CD14-positive monocyte (primary cell): ENCODE data around the gene ASTN2. TPM values are rescaled to one million over a fixed set of nuclear protein-coding genes. Genes with fewer than 3 reads are reported as not detected.

Experiments
- DNase-seq, 3 donors: peaks; one replicate each; pipeline ENCODE4 v3.0.0-alpha.2; 2011 to 2022
- H2AFZ ChIP-seq: 2 replicates; pipeline ENCODE4 v1.6.0; 2012; ENCODE audit warnings: mild to moderate bottlenecking, low read depth, low read length, inconsistent platforms; ENCODE audit not compliant: insufficient read depth, poor library complexity, severe bottlenecking
- H3K27ac ChIP-seq, 2 donors: 1 replicate in 1 of 2; 2 replicates in 1 of 2; pipeline ENCODE4 v1.5.1; 2012 to 2013; ENCODE audit warnings: low read length in 2 of 2, control low read depth in 1 of 2, inconsistent platforms in 1 of 2, low read depth in 1 of 2, mild to moderate bottlenecking in 1 of 2
- H3K27me3 ChIP-seq, 2 donors: one replicate each; pipeline versions ENCODE4 v1.6.0 to v1.6.1; 2011 to 2013; ENCODE audit warnings: low read length in 2 of 2; ENCODE audit not compliant: control insufficient read depth in 2 of 2, insufficient read depth in 2 of 2
- H3K36me3 ChIP-seq, 2 donors: replicated peaks in 1 of 2; 1 replicate in 1 of 2; 2 replicates in 1 of 2; pipeline versions ENCODE4 v1.5.1 to v1.6.1; 2012 to 2013; ENCODE audit warnings: low read length in 2 of 2, control low read depth in 1 of 2, inconsistent platforms in 1 of 2, mild to moderate bottlenecking in 1 of 2; ENCODE audit not compliant: insufficient read depth in 2 of 2, control insufficient read depth in 1 of 2
- H3K4me1 ChIP-seq, 2 donors: 1 replicate in 1 of 2; 2 replicates in 1 of 2; pipeline versions ENCODE4 v1.5.1 to v1.6.1; 2012 to 2013; ENCODE audit warnings: low read length in 2 of 2, control low read depth in 1 of 2, inconsistent platforms in 1 of 2, mild to moderate bottlenecking in 1 of 2, moderate library complexity in 1 of 2; ENCODE audit not compliant: insufficient read depth in 2 of 2, control insufficient read depth in 1 of 2
- H3K4me2 ChIP-seq: replicated peaks from 2 replicates; pipeline ENCODE3; 2012; ENCODE audit warnings: low read length, moderate library complexity, mild to moderate bottlenecking; ENCODE audit not compliant: poor library complexity, severe bottlenecking; ENCODE audit errors: extremely low read depth
- H3K4me3 ChIP-seq, 3 experiments: fragments of 200-600 bp in 1 of 3; sonication (generic) in 1 of 3; replicated peaks in 1 of 3; 1 replicate in 2 of 3; 2 replicates in 1 of 3; pipeline ENCODE4 v1.5.1; 2011 to 2013; ENCODE audit warnings: low read length in 3 of 3, mild to moderate bottlenecking in 3 of 3, control low read depth in 2 of 3, low read depth in 2 of 3, inconsistent platforms in 1 of 3, moderate library complexity in 1 of 3
- H3K79me2 ChIP-seq: 2 replicates; pipeline ENCODE4 v1.6.0; 2012; ENCODE audit warnings: mild to moderate bottlenecking, control low read depth, inconsistent platforms, low read length, moderate library complexity; ENCODE audit not compliant: insufficient read depth
- H3K9ac ChIP-seq: 2 replicates; pipeline ENCODE4 v1.6.0; 2017; ENCODE audit warnings: low read length, mild to moderate bottlenecking; ENCODE audit not compliant: insufficient read depth, poor library complexity, severe bottlenecking
- H3K9me3 ChIP-seq, 2 donors: replicated peaks in 1 of 2; 1 replicate in 1 of 2; 2 replicates in 1 of 2; pipeline versions ENCODE4 v1.5.1 to v1.6.1; 2012 to 2013; ENCODE audit warnings: low read length in 2 of 2, control low read depth in 1 of 2; ENCODE audit not compliant: control insufficient read depth in 1 of 2, insufficient read depth in 1 of 2
- H4K20me1 ChIP-seq: 2 replicates; pipeline ENCODE4 v1.6.0; 2012; ENCODE audit warnings: mild to moderate bottlenecking, low read length, control low read depth, moderate library complexity; ENCODE audit not compliant: insufficient read depth
- H3K27ac Mint-ChIP-seq, 7 donors: one replicate each; pipeline ENCODE4 v1.8.0; 2020; ENCODE audit warnings: mild to moderate bottlenecking in 7 of 7, mixed read lengths in 7 of 7, moderate library complexity in 6 of 7, inconsistent platforms in 2 of 7
- H3K27me3 Mint-ChIP-seq, 3 donors: one replicate each; pipeline ENCODE4 v1.8.0; 2021 to 2022; ENCODE audit warnings: low read depth in 3 of 3, mild to moderate bottlenecking in 3 of 3, mixed read lengths in 3 of 3, moderate library complexity in 3 of 3, inconsistent platforms in 1 of 3
- H3K36me3 Mint-ChIP-seq, 2 donors: one replicate each; pipeline ENCODE4 v1.8.0; 2020; ENCODE audit warnings: mixed read lengths in 2 of 2, inconsistent platforms in 1 of 2, mild to moderate bottlenecking in 1 of 2
- H3K4me1 Mint-ChIP-seq: one replicate; pipeline ENCODE4 v1.8.0; 2020; ENCODE audit warnings: mild to moderate bottlenecking, mixed read lengths
- H3K4me3 Mint-ChIP-seq, 2 donors: one replicate each; pipeline ENCODE4 v1.8.0; 2020; ENCODE audit warnings: mild to moderate bottlenecking in 2 of 2, mixed read lengths in 2 of 2, moderate library complexity in 1 of 2
- H3K9me3 Mint-ChIP-seq, 7 donors: one replicate each; pipeline ENCODE4 v1.8.0; 2020 to 2022; ENCODE audit warnings: mixed read lengths in 7 of 7, mild to moderate bottlenecking in 6 of 7, moderate library complexity in 6 of 7, inconsistent platforms in 2 of 7
- CTCF ChIP-seq: fragments of 200-600 bp; IDR thresholded peaks from one replicate; pipeline ENCODE4 v1.8.0; 2022; ENCODE audit warnings: antibody characterized with exemption, mild to moderate bottlenecking
- WGBS: methylation state at CpG from one replicate; pipeline ENCODE4 v1.1.5; 2013; ENCODE audit warnings: missing lambda C conversion rate; ENCODE audit not compliant: insufficient coverage; 5-methylcytosine and 5-hydroxymethylcytosine counted together
- intact Hi-C, 2 donors: fragments of 100-400 bp; cut with micrococcal nuclease; formaldehyde crosslinking; loops; one replicate each; pipeline versions ENCODE4 v1.15.0 to v1.15.1; 2023
- polyA plus RNA-seq, 3 donors: library from polyadenylated mRNA; depleted of rRNA in 1 of 3; unstranded in 2 of 3; stranded (reverse) in 1 of 3; fragments of 300-500 nt in 2 of 3; fragments of >200 nt in 1 of 3; fragmentation: Illumina TruSeq in 2 of 3; gene quantifications; 1 replicate in 2 of 3; 2 replicates in 1 of 3; pipeline ENCODE4 v1.2.3, GENCODE V29; 2012 to 2021

The ASTN2 gene
- polyA plus RNA-seq, 3 donors: not detected

GRCh38 chr9:116939614-116940013 is 475.2 kb downstream of the ASTN2 start:
- no peak for TF ChIP-seq CTCF
- Histone ChIP-seq H3K36me3 (no peaks in the 10 kb centered on the region), H3K9ac (no peak overlapping the region), H3K79me2 (no peaks in the 10 kb centered on the region), H3K4me3 (no peak overlapping the region), H3K9me3 (no peaks in the 10 kb centered on the region), H4K20me1 (no peaks in the 10 kb centered on the region), H2AFZ (no peak overlapping the region), H3K4me2 (no peak overlapping the region), H3K27me3 (no peaks in the 10 kb centered on the region), H3K4me1 (peaks cover 10 to 28% of the 10 kb centered on the region in 2 donors), H3K27ac (no peak overlapping the region)
- intact Hi-C loops: no loop called here
- Mint-ChIP-seq H3K9me3 (peaks cover 0 to 4% (median 0%) of the 10 kb centered on the region in 7 donors), H3K27ac (no peak overlapping the region), H3K4me3 (no peak overlapping the region), H3K36me3 (no peaks in the 10 kb centered on the region), H3K27me3 (peaks cover 0 to 1% (median 1%) of the 10 kb centered on the region in 3 donors), H3K4me1 (peaks cover 28% of the 10 kb centered on the region)
- WGBS: 80% methylated on average over 2 of the region's 3 CpGs
- DNase-seq: peak in 1 of 3 donors; percentile 21

GRCh38 chr9:116939161-116939560 is 475.7 kb downstream of the ASTN2 start:
- H3K4me2 ChIP-seq: no peak overlapping the region
- no peak overlapping the region for H3K9ac ChIP-seq
- Mint-ChIP-seq H3K9me3 (peaks cover 0 to 4% (median 0%) of the 10 kb centered on the region in 7 donors), H3K27me3 (peaks cover 0 to 1% (median 1%) of the 10 kb centered on the region in 3 donors), H3K27ac (no peak overlapping the region), H3K36me3 (no peaks in the 10 kb centered on the region), H3K4me3 (no peak overlapping the region), H3K4me1 (peaks cover 23% of the 10 kb centered on the region)
- no peaks in the 10 kb centered on the region for H4K20me1 ChIP-seq
- no peaks in the 10 kb centered on the region for H3K27me3 ChIP-seq
- no peak for TF ChIP-seq CTCF
- no peak overlapping the region for H3K27ac ChIP-seq
- no peak overlapping the region for H2AFZ ChIP-seq
- H3K4me1 ChIP-seq: peaks cover 5 to 23% of the 10 kb centered on the region in 2 donors
- no peaks in the 10 kb centered on the region for H3K9me3 ChIP-seq
- intact Hi-C loops: no loop called here
- H3K36me3 ChIP-seq: no peaks in the 10 kb centered on the region
- H3K79me2 ChIP-seq: no peaks in the 10 kb centered on the region
- H3K4me3 ChIP-seq: no peak overlapping the region
- no peak for DNase-seq
- WGBS: no CpG with 5 or more reads among the region's 1 CpG
